Fibroblast of lung (primary cell): ENCODE measurements around the gene TBC1D8.

Source experiments
- EZH2 ChIP-seq: IDR thresholded peaks from 2 replicates; pipeline ENCODE4 v1.5.1; 2012; ENCODE audit warnings: low read length, control low read depth, mild to moderate bottlenecking; ENCODE audit errors: missing control alignments
- TF ChIP-seq, protein P1 (sequence below), 2 donors: IDR thresholded peaks in 1 of 2; conservative IDR thresholded peaks in 1 of 2; 1 replicate in 1 of 2; 2 replicates in 1 of 2; pipeline ENCODE4 v1.5.1; 2011 to 2012; ENCODE audit warnings: low read length in 2 of 2, control low read depth in 1 of 2, inconsistent platforms in 1 of 2, low read depth in 1 of 2, mild to moderate bottlenecking in 1 of 2

DNA sequence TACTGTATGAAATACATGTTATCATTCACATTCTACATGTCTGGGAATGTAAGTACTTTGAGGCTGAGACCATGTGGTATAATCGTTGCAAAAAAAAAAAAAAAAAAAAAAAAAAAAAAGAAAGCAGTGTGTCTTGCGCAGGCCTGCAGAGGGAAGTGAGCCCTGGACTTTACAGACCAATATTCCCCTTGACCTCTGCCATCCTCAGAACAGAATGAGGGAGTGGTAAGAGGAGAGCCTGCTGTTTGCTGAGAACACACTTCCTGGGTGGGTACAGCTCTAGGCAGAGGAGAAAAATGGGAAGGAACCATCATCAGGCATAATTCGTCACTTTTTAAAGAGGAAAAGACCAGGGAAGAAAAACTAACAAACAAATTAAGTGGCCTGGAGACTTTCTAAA lies 28.8 kb upstream of the TBC1D8 start:
- TF ChIP-seq, protein P1, sequence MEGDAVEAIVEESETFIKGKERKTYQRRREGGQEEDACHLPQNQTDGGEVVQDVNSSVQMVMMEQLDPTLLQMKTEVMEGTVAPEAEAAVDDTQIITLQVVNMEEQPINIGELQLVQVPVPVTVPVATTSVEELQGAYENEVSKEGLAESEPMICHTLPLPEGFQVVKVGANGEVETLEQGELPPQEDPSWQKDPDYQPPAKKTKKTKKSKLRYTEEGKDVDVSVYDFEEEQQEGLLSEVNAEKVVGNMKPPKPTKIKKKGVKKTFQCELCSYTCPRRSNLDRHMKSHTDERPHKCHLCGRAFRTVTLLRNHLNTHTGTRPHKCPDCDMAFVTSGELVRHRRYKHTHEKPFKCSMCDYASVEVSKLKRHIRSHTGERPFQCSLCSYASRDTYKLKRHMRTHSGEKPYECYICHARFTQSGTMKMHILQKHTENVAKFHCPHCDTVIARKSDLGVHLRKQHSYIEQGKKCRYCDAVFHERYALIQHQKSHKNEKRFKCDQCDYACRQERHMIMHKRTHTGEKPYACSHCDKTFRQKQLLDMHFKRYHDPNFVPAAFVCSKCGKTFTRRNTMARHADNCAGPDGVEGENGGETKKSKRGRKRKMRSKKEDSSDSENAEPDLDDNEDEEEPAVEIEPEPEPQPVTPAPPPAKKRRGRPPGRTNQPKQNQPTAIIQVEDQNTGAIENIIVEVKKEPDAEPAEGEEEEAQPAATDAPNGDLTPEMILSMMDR (conservative IDR thresholded peaks at IDR 0.05 in 1 of 2, IDR thresholded peaks at IDR 0.05 in 1 of 2; ENCODE audit: low read depth in 1 of 2, low read length in 2 of 2) = no peak
- no peak for TF ChIP-seq EZH2
